Suppressor macrophage treated with lipopolysaccharide for 1 hour (primary cell): ENCODE measurements around the gene ZFYVE28.
A peak's percentile ranks its signal among the peaks of the same experiment; 100 is the strongest.

Experiments
- DNase-seq, 3 donors: peaks; one replicate each; pipeline ENCODE4 v3.0.0-alpha.2; 2020 to 2022

Gene ZFYVE28

GRCh38 chr4:2366252-2367192 lies 51.9 kb downstream of the ZFYVE28 start:
- DNase-seq = no peak

- DNase-seq = no peak
Observed at GRCh38 chr4:2365913-2366210, 52.6 kb downstream of the ZFYVE28 start.

GRCh38 chr4:2365054-2365912 lies 53.2 kb downstream of the ZFYVE28 start:
- no peak for DNase-seq

- DNase-seq = peak; percentile 35 to 58 (median 51)
Observed at GRCh38 chr4:2364654-2365053, 53.8 kb downstream of the ZFYVE28 start.

- no peak for DNase-seq
Observed at GRCh38 chr4:2363951-2364653, 54.3 kb downstream of the ZFYVE28 start.

- DNase-seq = peak; percentile 20 to 44 (median 31)
Observed at GRCh38 chr4:2363056-2363721, 55.3 kb downstream of the ZFYVE28 start.

- no peak for DNase-seq
Observed at GRCh38 chr4:2362266-2363055, 56.0 kb downstream of the ZFYVE28 start.

- no peak for DNase-seq
Observed at GRCh38 chr4:2361366-2362265, 56.8 kb downstream of the ZFYVE28 start.

- no peak for DNase-seq
Observed at GRCh38 chr4:2360396-2360730, 58.1 kb downstream of the ZFYVE28 start.

GRCh38 chr4:2359591-2360395 lies 58.7 kb downstream of the ZFYVE28 start:
- DNase-seq = no peak

- DNase-seq = no peak
Observed at GRCh38 chr4:2357821-2358745, 60.4 kb downstream of the ZFYVE28 start.

GRCh38 chr4:2356123-2357069 lies 62.0 kb downstream of the ZFYVE28 start:
- no peak for DNase-seq

GRCh38 chr4:2354760-2355159 lies 63.7 kb downstream of the ZFYVE28 start:
- no peak for DNase-seq

GRCh38 chr4:2354118-2354517 lies 64.3 kb downstream of the ZFYVE28 start:
- peak in 1 of 3 donors; percentile 13 for DNase-seq

GRCh38 chr4:2353222-2354107 lies 65.0 kb downstream of the ZFYVE28 start:
- DNase-seq = no peak

GRCh38 chr4:2352729-2353221 lies 65.7 kb downstream of the ZFYVE28 start:
- no peak for DNase-seq
